K562 (cell line): ENCODE measurements around the gene BRWD1. TPM values are rescaled to one million over a fixed set of nuclear protein-coding genes. Genes with fewer than 3 reads are reported as not detected.
A peak's percentile ranks its signal among the peaks of the same experiment; 100 is the strongest.

Source experiments
- CHD1 ChIP-seq: fragments of 200-600 bp; sonication (generic); IDR thresholded peaks from one replicate; pipeline ENCODE4 v1.6.1; 2012; ENCODE audit warnings: mild to moderate bottlenecking, moderate library complexity, low read length, inconsistent platforms
- GATA2 ChIP-seq: sonication (generic); formaldehyde crosslinking; IDR thresholded peaks from 2 replicates; pipeline ENCODE4 v1.4.0; 2020; ENCODE audit warnings: mild to moderate bottlenecking, missing genetic modification reagents
- GATAD2B ChIP-seq: fragments of 450-650 bp; IDR thresholded peaks from 2 replicates; pipeline ENCODE4 v1.6.1; 2017; ENCODE audit warnings: mild to moderate bottlenecking, borderline replicate concordance
- RFX7 ChIP-seq: fragments of 250-450 bp; sonication (Bioruptor Pico); IDR thresholded peaks from 2 replicates; pipeline ENCODE4 v1.5.1; 2021; ENCODE audit warnings: mild to moderate bottlenecking
- ZNF239 ChIP-seq: fragments of 250-450 bp; sonication (Bioruptor Pico); IDR thresholded peaks from 2 replicates; pipeline ENCODE4 v1.4.0; 2020; ENCODE audit warnings: mild to moderate bottlenecking
- ZNF24 ChIP-seq: fragments of 450-650 bp; IDR thresholded peaks from 2 replicates; pipeline ENCODE4 v1.6.1; 2016
- ZNF274 ChIP-seq: IDR thresholded peaks from 2 replicates; pipeline ENCODE4 v1.6.1; 2011; ENCODE audit warnings: low read depth, mild to moderate bottlenecking, low read length, moderate library complexity, borderline replicate concordance
- ZNF696 ChIP-seq: fragments of 250-450 bp; sonication (Bioruptor Pico); conservative IDR thresholded peaks from 2 replicates; pipeline ENCODE4 v1.4.0; 2020; ENCODE audit warnings: mild to moderate bottlenecking, moderate library complexity
- polyA plus RNA-seq, 8 experiments: library from polyadenylated mRNA; depleted of rRNA in 4 of 8; stranded (reverse) in 5 of 8; unstranded in 3 of 8; fragments of >200 nt; fragmentation: Nextera tagmentation in 2 of 8; fragmentation: Illumina TruSeq in 1 of 8; extraction: Ambion mirVana in 2 of 8; extraction: Trizol in 1 of 8; gene quantifications; 2 replicates each; pipeline versions ENCODE4 v1.2.1 to v1.2.3, GENCODE V29; 2011 to 2014; ENCODE audit warnings: inconsistent platforms in 1 of 8, missing spikeins in 1 of 8
- total RNA-seq, 7 experiments: library from RNA; depleted of rRNA in 6 of 7; stranded (reverse); fragments of >200 nt in 6 of 7; fragmentation: Illumina TruSeq in 2 of 7; extraction: Trizol in 2 of 7; gene quantifications; 2 replicates each; pipeline versions ENCODE4 v1.2.1 to v1.2.3, GENCODE V29; 2011 to 2021; ENCODE audit warnings: low replicate concordance in 1 of 7
- TF ChIP-seq, protein P1 (sequence below): fragments of 200-800 bp; sonication (Bioruptor generic); IDR thresholded peaks from 2 replicates; pipeline ENCODE4 v1.6.1; 2016; ENCODE audit warnings: missing genetic modification characterization, missing compliant biosample characterization
- TF ChIP-seq, protein P2 (sequence below), 2 experiments: IDR thresholded peaks; 2 replicates each; pipeline ENCODE4 v1.6.1; 2011; ENCODE audit warnings: borderline replicate concordance in 1 of 2, control low read depth in 1 of 2, low read depth in 1 of 2, low read length in 1 of 2, mild to moderate bottlenecking in 1 of 2, mixed read lengths in 1 of 2, moderate library complexity in 1 of 2; ENCODE audit not compliant: insufficient read depth in 1 of 2, insufficient read length in 1 of 2, poor library complexity in 1 of 2, severe bottlenecking in 1 of 2; ENCODE audit errors: extremely low read depth in 1 of 2

Gene BRWD1
- total and polyA plus RNA-seq, 9 of the 15 experiments (the other 6 are each of a cell fraction or from before 2014, with no cell fraction given) = 10.1 to 60.2 (median 34.1) TPM

DNA sequence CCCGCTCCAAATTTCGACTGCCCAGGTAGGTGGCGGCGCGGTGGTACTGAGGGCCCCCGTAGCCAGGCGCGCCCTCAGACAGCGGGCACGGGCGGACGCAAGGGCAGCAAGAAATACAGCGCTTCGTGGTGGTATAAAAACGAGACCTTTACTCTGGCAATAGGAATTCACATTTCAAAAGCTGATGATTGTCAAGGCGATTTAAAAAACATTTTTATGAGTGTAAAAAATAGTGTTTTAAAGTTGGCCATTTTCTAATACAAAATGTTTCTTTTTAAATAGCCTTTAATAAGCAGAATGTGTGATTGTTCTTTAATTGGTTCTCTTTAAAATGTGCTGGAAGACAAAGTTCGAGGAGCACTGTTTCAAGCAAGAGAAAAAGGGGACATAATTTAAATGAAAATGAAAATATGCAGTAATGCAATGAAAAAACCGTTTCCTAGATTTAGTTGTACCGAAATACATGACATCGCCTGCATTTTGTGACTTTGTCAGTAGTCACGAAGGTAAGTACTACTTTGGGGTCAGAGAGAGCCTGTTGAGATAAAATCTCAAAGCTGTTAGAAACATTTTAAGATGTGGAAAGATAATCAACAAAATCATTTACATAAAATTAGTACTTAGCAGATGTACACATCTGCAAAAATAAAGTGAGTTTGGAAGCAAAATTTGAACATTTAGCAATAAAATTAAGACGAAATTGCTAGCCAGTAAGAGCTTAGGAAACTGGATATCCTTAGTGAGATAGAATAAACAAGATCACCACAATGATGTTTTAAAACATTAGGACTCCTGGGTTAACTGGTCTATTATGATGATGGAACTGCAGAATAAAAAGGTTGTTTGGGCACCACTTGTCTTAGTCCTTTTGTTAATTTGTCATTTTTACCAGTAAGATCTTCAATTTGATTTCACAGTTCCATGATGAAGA, 129.1 kb downstream of the BRWD1 start (continued):
- TF ChIP-seq, protein P1, sequence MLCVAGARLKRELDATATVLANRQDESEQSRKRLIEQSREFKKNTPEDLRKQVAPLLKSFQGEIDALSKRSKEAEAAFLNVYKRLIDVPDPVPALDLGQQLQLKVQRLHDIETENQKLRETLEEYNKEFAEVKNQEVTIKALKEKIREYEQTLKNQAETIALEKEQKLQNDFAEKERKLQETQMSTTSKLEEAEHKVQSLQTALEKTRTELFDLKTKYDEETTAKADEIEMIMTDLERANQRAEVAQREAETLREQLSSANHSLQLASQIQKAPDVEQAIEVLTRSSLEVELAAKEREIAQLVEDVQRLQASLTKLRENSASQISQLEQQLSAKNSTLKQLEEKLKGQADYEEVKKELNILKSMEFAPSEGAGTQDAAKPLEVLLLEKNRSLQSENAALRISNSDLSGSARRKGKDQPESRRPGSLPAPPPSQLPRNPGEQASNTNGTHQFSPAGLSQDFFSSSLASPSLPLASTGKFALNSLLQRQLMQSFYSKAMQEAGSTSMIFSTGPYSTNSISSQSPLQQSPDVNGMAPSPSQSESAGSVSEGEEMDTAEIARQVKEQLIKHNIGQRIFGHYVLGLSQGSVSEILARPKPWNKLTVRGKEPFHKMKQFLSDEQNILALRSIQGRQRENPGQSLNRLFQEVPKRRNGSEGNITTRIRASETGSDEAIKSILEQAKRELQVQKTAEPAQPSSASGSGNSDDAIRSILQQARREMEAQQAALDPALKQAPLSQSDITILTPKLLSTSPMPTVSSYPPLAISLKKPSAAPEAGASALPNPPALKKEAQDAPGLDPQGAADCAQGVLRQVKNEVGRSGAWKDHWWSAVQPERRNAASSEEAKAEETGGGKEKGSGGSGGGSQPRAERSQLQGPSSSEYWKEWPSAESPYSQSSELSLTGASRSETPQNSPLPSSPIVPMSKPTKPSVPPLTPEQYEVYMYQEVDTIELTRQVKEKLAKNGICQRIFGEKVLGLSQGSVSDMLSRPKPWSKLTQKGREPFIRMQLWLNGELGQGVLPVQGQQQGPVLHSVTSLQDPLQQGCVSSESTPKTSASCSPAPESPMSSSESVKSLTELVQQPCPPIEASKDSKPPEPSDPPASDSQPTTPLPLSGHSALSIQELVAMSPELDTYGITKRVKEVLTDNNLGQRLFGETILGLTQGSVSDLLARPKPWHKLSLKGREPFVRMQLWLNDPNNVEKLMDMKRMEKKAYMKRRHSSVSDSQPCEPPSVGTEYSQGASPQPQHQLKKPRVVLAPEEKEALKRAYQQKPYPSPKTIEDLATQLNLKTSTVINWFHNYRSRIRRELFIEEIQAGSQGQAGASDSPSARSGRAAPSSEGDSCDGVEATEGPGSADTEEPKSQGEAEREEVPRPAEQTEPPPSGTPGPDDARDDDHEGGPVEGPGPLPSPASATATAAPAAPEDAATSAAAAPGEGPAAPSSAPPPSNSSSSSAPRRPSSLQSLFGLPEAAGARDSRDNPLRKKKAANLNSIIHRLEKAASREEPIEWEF (CRISPR knock-in tag) = no peak
- TF ChIP-seq, protein P2, sequence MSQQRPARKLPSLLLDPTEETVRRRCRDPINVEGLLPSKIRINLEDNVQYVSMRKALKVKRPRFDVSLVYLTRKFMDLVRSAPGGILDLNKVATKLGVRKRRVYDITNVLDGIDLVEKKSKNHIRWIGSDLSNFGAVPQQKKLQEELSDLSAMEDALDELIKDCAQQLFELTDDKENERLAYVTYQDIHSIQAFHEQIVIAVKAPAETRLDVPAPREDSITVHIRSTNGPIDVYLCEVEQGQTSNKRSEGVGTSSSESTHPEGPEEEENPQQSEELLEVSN (IDR thresholded peaks at IDR 0.05; ENCODE audit: borderline replicate concordance in 1 of 2, extremely low read depth in 1 of 2, insufficient read depth in 1 of 2, insufficient read length in 1 of 2, low read depth in 1 of 2, low read length in 1 of 2, poor library complexity in 1 of 2, severe bottlenecking in 1 of 2) = no peak
- TF ChIP-seq GATA2 (CRISPR knock-in tag) (0 out of 2 replicates have a peak, but pooled peaks have one; percentile 31), ZNF239 (CRISPR knock-in tag) (no peak), CHD1 (peak; percentile 9), RFX7 (CRISPR knock-in tag) (no peak), ZNF696 (no peak), ZNF274 (no peak), ZNF24 (no peak), GATAD2B (peak; percentile 71; the same call in 1 of the 2 replicates)
